Endothelial cell of umbilical vein (primary cell): ENCODE measurements around the gene SDK2. TPM values are rescaled to one million over a fixed set of nuclear protein-coding genes. Genes with fewer than 3 reads are reported as not detected.

Experiments
- BruUV-seq: library from RNA; stranded (reverse); fragments of 400-500 nt; replicated peaks from 2 replicates; lab custom pipeline; 2021; lab: Mats Ljungman, UMichigan
- CTCF ChIA-PET: fragments of 300-600, 350-600 bp; sonication (Branson Sonifier 250); formaldehyde crosslinking; loops from one replicate; lab custom pipeline; 2021; ENCODE audit warnings: antibody characterized with exemption, inconsistent platforms; lab: Charles Lee
- POLR2A ChIA-PET: fragments of 300-600, 350-600 bp; sonication (Branson Sonifier 250); formaldehyde crosslinking; loops from one replicate; lab custom pipeline; 2021; ENCODE audit warnings: antibody characterized with exemption, inconsistent platforms; lab: Charles Lee
- DNase-seq: peaks from one replicate; pipeline ENCODE4 v3.0.0-alpha.2; 2011; ENCODE audit warnings: low read depth, low spot score
- FAIRE-seq: peaks from 2 replicates; lab custom pipeline; 2011; peaks lifted over from hg19 to GRCh38; lab: Jason Lieb, UNC
- H2AFZ ChIP-seq: 2 replicates; pipeline ENCODE4 v1.6.0; 2012; ENCODE audit warnings: low read depth, low read length, control low read depth, inconsistent platforms
- H3K27ac ChIP-seq: 2 replicates; pipeline ENCODE4 v1.5.1; 2011; ENCODE audit warnings: low read depth, mild to moderate bottlenecking, control low read depth, low read length, moderate library complexity; ENCODE audit not compliant: insufficient read depth
- H3K27me3 ChIP-seq, 2 experiments: 2 replicates each; pipeline versions ENCODE4 v1.6.0 to v1.6.1; 2011; ENCODE audit warnings: low read length in 2 of 2, mixed read lengths in 1 of 2; ENCODE audit not compliant: control insufficient read depth in 2 of 2, insufficient read depth in 2 of 2
- H3K36me3 ChIP-seq, 2 experiments: 2 replicates in 1 of 2; 3 replicates in 1 of 2; pipeline ENCODE4 v1.5.1; 2011; ENCODE audit warnings: low read length in 2 of 2, mild to moderate bottlenecking in 1 of 2, moderate library complexity in 1 of 2; ENCODE audit not compliant: control insufficient read depth in 2 of 2, insufficient read depth in 2 of 2; ENCODE audit errors: extremely low read depth in 1 of 2
- H3K4me1 ChIP-seq: 3 replicates; pipeline ENCODE4 v1.5.1; 2011; ENCODE audit warnings: mild to moderate bottlenecking, low read length; ENCODE audit not compliant: control insufficient read depth, insufficient read depth; ENCODE audit errors: extremely low read depth
- H3K4me2 ChIP-seq: 2 replicates; pipeline ENCODE4 v1.6.1; 2011; ENCODE audit warnings: low read length, control low read depth, mixed read lengths; ENCODE audit not compliant: insufficient read depth
- H3K4me3 ChIP-seq, 3 experiments: fragments of 200-600 bp in 1 of 3; sonication (generic), shearing (Covaris generic) in 1 of 3; replicated peaks in 1 of 3; 2 replicates each; pipeline ENCODE4 v1.5.1; 2011 to 2016; ENCODE audit warnings: control low read depth in 3 of 3, low read length in 3 of 3, mild to moderate bottlenecking in 2 of 3, inconsistent platforms in 1 of 3, low read depth in 1 of 3, moderate library complexity in 1 of 3; ENCODE audit not compliant: insufficient read depth in 1 of 3
- H3K79me2 ChIP-seq: 2 replicates; pipeline ENCODE4 v1.6.0; 2012; ENCODE audit warnings: low read length, inconsistent platforms; ENCODE audit not compliant: control insufficient read depth, insufficient read depth
- H3K9ac ChIP-seq: replicated peaks from 2 replicates; pipeline ENCODE3; 2011; ENCODE audit warnings: low read length, control low read depth; ENCODE audit not compliant: insufficient read depth; ENCODE audit errors: extremely low read depth
- H3K9me1 ChIP-seq: replicated peaks from 3 replicates; pipeline ENCODE4 v1.6.0; 2011; ENCODE audit warnings: mild to moderate bottlenecking, low read length; ENCODE audit not compliant: control insufficient read depth, insufficient read depth; ENCODE audit errors: extremely low read depth
- H3K9me3 ChIP-seq: replicated peaks from 2 replicates; pipeline ENCODE4 v1.5.1; 2012; ENCODE audit warnings: low read length, inconsistent platforms; ENCODE audit not compliant: control insufficient read depth, insufficient read depth
- H4K20me1 ChIP-seq: replicated peaks from 2 replicates; pipeline ENCODE3; 2011; ENCODE audit warnings: mild to moderate bottlenecking, low read length; ENCODE audit not compliant: control insufficient read depth, insufficient read depth; ENCODE audit errors: extremely low read depth
- CTCF ChIP-seq, 2 donors: IDR thresholded peaks; 1 replicate in 1 of 2; 2 replicates in 1 of 2; pipeline ENCODE4 v1.5.1; 2011; ENCODE audit warnings: low read length in 2 of 2, mild to moderate bottlenecking in 2 of 2, moderate library complexity in 2 of 2, control low read depth in 1 of 2, inconsistent platforms in 1 of 2, low read depth in 1 of 2; ENCODE audit not compliant: insufficient read depth in 1 of 2; ENCODE audit errors: extremely low read depth in 1 of 2
- EZH2 ChIP-seq: IDR thresholded peaks from 2 replicates; pipeline ENCODE4 v1.6.1; 2012; ENCODE audit warnings: borderline replicate concordance, low read depth, mild to moderate bottlenecking, moderate library complexity, low read length, inconsistent platforms; ENCODE audit not compliant: severe bottlenecking
- FOS ChIP-seq: IDR thresholded peaks from 2 replicates; pipeline ENCODE4 v1.6.1; 2011; ENCODE audit warnings: mild to moderate bottlenecking, low read length, moderate library complexity, borderline replicate concordance; ENCODE audit not compliant: insufficient read depth
- GATA2 ChIP-seq: IDR thresholded peaks from 2 replicates; pipeline ENCODE4 v1.7.0; 2011; ENCODE audit warnings: low read depth, mild to moderate bottlenecking, moderate library complexity, mixed read lengths, low read length; ENCODE audit not compliant: insufficient read length, insufficient read depth
- JUN ChIP-seq: IDR thresholded peaks from 2 replicates; pipeline ENCODE4 v1.6.1; 2011; ENCODE audit warnings: borderline replicate concordance, low read depth; ENCODE audit not compliant: insufficient read length, insufficient read depth
- MAX ChIP-seq: IDR thresholded peaks from 2 replicates; pipeline ENCODE4 v1.6.1; 2011; ENCODE audit not compliant: insufficient read depth, insufficient read length
- MYC ChIP-seq: IDR thresholded peaks from one replicate; pipeline ENCODE4 v1.6.1; 2011; ENCODE audit warnings: mild to moderate bottlenecking, low read depth, low read length
- POLR2A ChIP-seq: IDR thresholded peaks from 2 replicates; pipeline ENCODE4 v1.6.1; 2012; ENCODE audit warnings: low read depth, mild to moderate bottlenecking, control low read depth, low read length
- POLR2AphosphoS5 ChIP-seq: IDR thresholded peaks from 2 replicates; pipeline ENCODE4 v1.6.1; 2012; ENCODE audit warnings: low read depth, mild to moderate bottlenecking, control low read depth, low read length, moderate library complexity; ENCODE audit not compliant: insufficient read depth
- dilution Hi-C: fragments of 300-500 bp; cut with MboI; formaldehyde crosslinking; loops from one replicate; pipeline ENCODE4 v1.15.0; 2019; ENCODE audit warnings: low sequenced_read_pairs; ENCODE audit not compliant: extremely low pct_ligation_motif_present
- intact Hi-C: fragments of 100-400 bp; cut with micrococcal nuclease; formaldehyde crosslinking; loops from one replicate; pipeline ENCODE4 v1.10.0; 2022
- polyA plus RNA-seq, 4 experiments: library from polyadenylated mRNA; depleted of rRNA in 3 of 4; stranded (reverse) in 3 of 4; unstranded in 1 of 4; fragments of >200 nt; gene quantifications; 2 replicates each; pipeline versions ENCODE4 v1.2.1 to v1.2.3, GENCODE V29; 2011 to 2012; ENCODE audit warnings: missing spikeins in 1 of 4
- total RNA-seq: library from RNA; stranded (reverse); gene quantifications from 2 replicates; pipeline ENCODE4 v1.2.3, GENCODE V29; 2021

Gene SDK2
- total and polyA plus RNA-seq, 2 donors (not counting 3 experiments of a cell fraction or from before 2014, with no cell fraction given), result not detected

GRCh38 chr17:73317513-73318426 is 326.5 kb downstream of the SDK2 start:
- dilution Hi-C loops (no loop called here), intact Hi-C loops (loop anchor here (10.0 kb wide), 1 partner anchor 1427 kb away; the partner anchor contains the start of gene NHERF1)
- FAIRE-seq (no peak), DNase-seq (no peak)
- ChIA-PET POLR2A (no interaction called here), CTCF (interaction anchor here (0.8 to 1.0 kb wide), 2 partner anchors 10 to 52 kb away, joined by 3 read pairs; no protein-coding TSS in a partner anchor)
- H3K79me2 ChIP-seq, result no peaks in the 10 kb centered on the region
- H3K4me1 ChIP-seq, result no peaks in the 10 kb centered on the region
- TF ChIP-seq POLR2AphosphoS5 (no peak), GATA2 (no peak), POLR2A (no peak), EZH2 (no peak), MYC (no peak), JUN (no peak), CTCF (IDR thresholded peaks at IDR 0.05; ENCODE audit: extremely low read depth in 1 of 2, insufficient read depth in 1 of 2, low read depth in 1 of 2, low read length in 2 of 2) (no peak), MAX (no peak), FOS (no peak)
- peaks cover 2 to 4% of the 10 kb centered on the region in 2 experiments for H3K27me3 ChIP-seq
- H2AFZ ChIP-seq, result no peak overlapping the region
- BruUV-seq, result no TSS peak
- H3K4me2 ChIP-seq, result no peak overlapping the region
- H3K9ac ChIP-seq, result no peak overlapping the region
- H3K27ac ChIP-seq, result no peak overlapping the region
- no peaks in the 10 kb centered on the region for H3K9me3 ChIP-seq
- no peak overlapping the region for H3K4me3 ChIP-seq
- no peaks in the 10 kb centered on the region for H3K9me1 ChIP-seq
- H4K20me1 ChIP-seq, result no peaks in the 10 kb centered on the region
- H3K36me3 ChIP-seq, result no peaks in the 10 kb centered on the region
